ENCODE results near the gene ITPR3. TPM values are rescaled to one million over a fixed set of nuclear protein-coding genes. Genes with fewer than 3 reads are reported as not detected.

The ITPR3 gene
- total and polyA plus RNA-seq, 2 experiments from 2014 or later: 0.13 to 1.1 TPM

DNA sequence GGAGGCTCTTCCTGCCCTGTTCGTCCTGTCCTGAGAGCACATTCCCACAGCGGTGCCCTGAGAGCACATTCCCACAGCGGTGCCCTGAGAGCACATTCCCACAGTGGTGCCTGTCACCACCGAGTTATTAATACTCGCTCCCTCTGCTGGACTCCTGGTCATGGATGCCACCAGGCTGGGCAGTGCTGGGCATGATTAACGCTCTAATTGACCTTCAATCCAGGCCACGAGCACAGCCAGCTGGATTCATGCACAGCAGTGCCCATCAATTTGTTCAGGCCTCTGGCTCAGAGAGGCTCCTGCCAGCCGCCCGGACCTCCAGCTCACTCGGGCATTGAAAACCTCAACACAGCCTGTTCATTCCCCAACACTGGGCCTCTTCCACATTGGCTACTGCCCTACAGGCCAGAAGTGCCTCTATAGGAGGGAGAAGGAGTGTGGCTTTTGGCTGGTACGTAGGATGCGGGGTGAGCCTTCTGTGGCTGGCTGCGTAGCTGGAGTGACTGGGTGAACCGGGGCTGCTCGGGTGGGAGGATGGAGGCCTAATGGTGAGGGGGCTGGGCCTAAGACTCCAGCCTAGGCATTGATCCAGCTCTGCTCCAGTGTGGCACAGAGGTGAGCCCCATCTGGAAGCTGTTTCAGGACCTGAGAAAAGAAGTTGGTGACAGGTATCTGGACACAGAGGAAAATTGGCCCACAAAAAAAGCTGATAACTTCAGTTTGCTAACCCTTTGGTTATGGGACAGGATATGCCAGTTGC, 116.3 kb downstream of the ITPR3 start:
- Histone ChIP-seq H3K4me1 (ENCODE audit: low read depth) (no peaks in the 10 kb centered on the region), H3K4me3 (no peak overlapping the region), H3K27me3 (no peaks in the 10 kb centered on the region), H3K9me3 (ENCODE audit: low read depth) (no peaks in the 10 kb centered on the region), H3K36me3 (no peaks in the 10 kb centered on the region), H3K27ac (no peak overlapping the region)
- TF ChIP-seq, protein P1, sequence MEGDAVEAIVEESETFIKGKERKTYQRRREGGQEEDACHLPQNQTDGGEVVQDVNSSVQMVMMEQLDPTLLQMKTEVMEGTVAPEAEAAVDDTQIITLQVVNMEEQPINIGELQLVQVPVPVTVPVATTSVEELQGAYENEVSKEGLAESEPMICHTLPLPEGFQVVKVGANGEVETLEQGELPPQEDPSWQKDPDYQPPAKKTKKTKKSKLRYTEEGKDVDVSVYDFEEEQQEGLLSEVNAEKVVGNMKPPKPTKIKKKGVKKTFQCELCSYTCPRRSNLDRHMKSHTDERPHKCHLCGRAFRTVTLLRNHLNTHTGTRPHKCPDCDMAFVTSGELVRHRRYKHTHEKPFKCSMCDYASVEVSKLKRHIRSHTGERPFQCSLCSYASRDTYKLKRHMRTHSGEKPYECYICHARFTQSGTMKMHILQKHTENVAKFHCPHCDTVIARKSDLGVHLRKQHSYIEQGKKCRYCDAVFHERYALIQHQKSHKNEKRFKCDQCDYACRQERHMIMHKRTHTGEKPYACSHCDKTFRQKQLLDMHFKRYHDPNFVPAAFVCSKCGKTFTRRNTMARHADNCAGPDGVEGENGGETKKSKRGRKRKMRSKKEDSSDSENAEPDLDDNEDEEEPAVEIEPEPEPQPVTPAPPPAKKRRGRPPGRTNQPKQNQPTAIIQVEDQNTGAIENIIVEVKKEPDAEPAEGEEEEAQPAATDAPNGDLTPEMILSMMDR (IDR thresholded peaks at IDR 0.05; ENCODE audit: low read depth, low read length): no peak
- no peak for DNase-seq (ENCODE audit: low read depth in 1 of 2, low spot score in 1 of 2)

DNA sequence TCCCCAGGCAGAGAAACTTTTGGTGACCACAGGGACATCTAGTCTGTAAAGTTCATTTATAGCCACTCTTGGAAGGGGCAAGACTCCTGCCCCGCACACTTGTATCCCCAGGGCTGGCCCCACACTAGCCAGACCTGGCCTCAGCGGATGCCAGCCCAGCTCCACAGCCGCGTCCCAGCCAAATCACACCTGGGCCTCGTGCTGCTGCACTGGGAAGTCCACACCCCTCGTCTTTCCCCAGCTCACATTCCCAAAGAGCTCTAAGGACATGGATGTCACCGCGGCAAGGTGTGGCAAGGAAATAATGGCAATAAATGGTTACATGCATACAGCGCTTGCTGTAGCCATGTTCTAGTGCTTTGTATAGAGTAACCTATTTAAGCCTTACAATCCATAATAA, 117.0 kb downstream of the ITPR3 start:
- Histone ChIP-seq H3K4me1 (ENCODE audit: low read depth) (no peaks in the 10 kb centered on the region), H3K36me3 (no peaks in the 10 kb centered on the region), H3K27me3 (no peaks in the 10 kb centered on the region), H3K9me3 (ENCODE audit: low read depth) (no peaks in the 10 kb centered on the region), H3K4me3 (no peak overlapping the region), H3K27ac (no peak overlapping the region)
- no peak for DNase-seq (ENCODE audit: low read depth in 1 of 2, low spot score in 1 of 2)
- TF ChIP-seq, protein P1 (IDR thresholded peaks at IDR 0.05; ENCODE audit: low read depth, low read length): no peak

DNA sequence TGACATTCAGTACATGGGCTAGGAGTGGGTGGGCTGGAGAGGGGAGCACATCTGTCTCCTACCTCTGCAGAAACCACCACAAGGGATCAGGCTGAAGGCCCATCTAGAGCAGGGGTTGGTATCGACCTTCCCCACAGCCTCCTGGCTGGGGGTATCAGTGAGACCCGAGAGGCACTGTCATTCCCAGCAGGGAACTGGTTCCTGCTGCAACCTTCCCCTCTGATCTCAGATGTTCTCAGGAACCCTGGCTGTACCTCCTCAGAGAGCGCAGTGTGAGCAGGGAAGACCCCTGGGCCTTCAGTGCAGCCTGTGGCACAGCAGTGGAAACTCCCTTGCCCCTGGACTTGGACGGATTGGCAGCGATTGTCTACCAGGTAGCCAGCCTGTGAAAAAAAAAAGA, 117.8 kb downstream of the ITPR3 start:
- Histone ChIP-seq H3K36me3 (no peaks in the 10 kb centered on the region), H3K4me3 (no peak overlapping the region), H3K9me3 (ENCODE audit: low read depth) (no peaks in the 10 kb centered on the region), H3K27me3 (no peaks in the 10 kb centered on the region), H3K27ac (no peak overlapping the region), H3K4me1 (ENCODE audit: low read depth) (no peaks in the 10 kb centered on the region)
- DNase-seq (ENCODE audit: low read depth in 1 of 2, low spot score in 1 of 2): no peak
- TF ChIP-seq, protein P1 (IDR thresholded peaks at IDR 0.05; ENCODE audit: low read depth, low read length): no peak

DNA sequence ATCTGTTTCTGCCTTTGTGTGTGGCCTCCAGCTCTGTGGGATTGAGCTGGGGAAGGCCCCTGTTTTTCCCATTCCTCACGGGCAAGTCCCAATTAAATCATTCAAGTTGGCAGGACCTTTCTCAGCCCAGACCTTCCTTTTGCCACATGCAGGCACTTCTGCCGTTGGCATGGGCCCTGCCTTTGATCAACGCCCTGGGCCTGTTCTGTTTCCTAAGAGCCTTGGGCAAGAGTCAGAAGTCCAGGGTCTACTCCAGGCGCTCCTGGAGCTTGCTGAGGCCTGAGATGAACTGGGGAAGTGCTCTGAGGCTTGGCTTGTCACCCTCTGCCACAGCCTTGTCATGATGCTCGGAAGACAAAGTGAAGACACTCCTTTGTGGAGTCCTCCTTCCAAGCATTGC, 118.4 kb downstream of the ITPR3 start:
- Histone ChIP-seq H3K27ac (no peak overlapping the region), H3K9me3 (ENCODE audit: low read depth) (no peaks in the 10 kb centered on the region), H3K27me3 (no peaks in the 10 kb centered on the region), H3K36me3 (no peaks in the 10 kb centered on the region), H3K4me1 (ENCODE audit: low read depth) (peaks cover under 1% of the 10 kb centered on the region), H3K4me3 (no peak overlapping the region)
- TF ChIP-seq, protein P1 (IDR thresholded peaks at IDR 0.05; ENCODE audit: low read depth, low read length): no peak
- DNase-seq (ENCODE audit: low read depth in 1 of 2, low spot score in 1 of 2): no peak

- DNase-seq (ENCODE audit: low read depth in 1 of 2, low spot score in 1 of 2): peak in 1 of 2 donors; percentile 54
- no peak overlapping the region for H3K4me3 ChIP-seq
- H3K27me3 ChIP-seq: no peaks in the 10 kb centered on the region
- no peak overlapping the region for H3K27ac ChIP-seq
- no peaks in the 10 kb centered on the region for H3K36me3 ChIP-seq
- peaks cover 7% of the 10 kb centered on the region for H3K4me1 ChIP-seq (ENCODE audit: low read depth)
- H3K9me3 ChIP-seq (ENCODE audit: low read depth): no peaks in the 10 kb centered on the region
- TF ChIP-seq, protein P1 (IDR thresholded peaks at IDR 0.05; ENCODE audit: low read depth, low read length): no peak
Observed at GRCh38 chr6:33740204-33740608, 119.1 kb downstream of the ITPR3 start.

Measured in cardiac muscle cell (in vitro differentiated cells and primary cell).